TTC549 (cell line): ENCODE results near the gene MIER2.

Source experiments
- FAIRE-seq: peaks from 2 replicates; lab custom pipeline; 2012; peaks lifted over from hg19 to GRCh38; lab: Jason Lieb, UNC

The MIER2 gene

GRCh38 chr19:328025-328505, 16.5 kb downstream of the MIER2 start:
- FAIRE-seq = no peak

- FAIRE-seq = no peak
Measured at GRCh38 chr19:327291-328024, 17.1 kb downstream of the MIER2 start.

GRCh38 chr19:326871-327270, 17.7 kb downstream of the MIER2 start:
- FAIRE-seq = no peak

GRCh38 chr19:325937-326565, 18.5 kb downstream of the MIER2 start:
- no peak for FAIRE-seq

GRCh38 chr19:325173-325936, 19.2 kb downstream of the MIER2 start:
- FAIRE-seq = no peak

GRCh38 chr19:324716-325115, 19.9 kb downstream of the MIER2 start:
- FAIRE-seq = no peak

GRCh38 chr19:322616-323015, 22.0 kb downstream of the MIER2 start:
- FAIRE-seq = no peak

GRCh38 chr19:318509-318774, 26.2 kb downstream of the MIER2 start:
- no peak for FAIRE-seq

GRCh38 chr19:317710-318508, 26.7 kb downstream of the MIER2 start:
- no peak for FAIRE-seq

- FAIRE-seq = no peak
Measured at GRCh38 chr19:315811-316210, 28.8 kb downstream of the MIER2 start.

GRCh38 chr19:313988-314815, 30.4 kb downstream of the MIER2 start:
- no peak for FAIRE-seq

GRCh38 chr19:313169-313987, 31.2 kb downstream of the MIER2 start:
- FAIRE-seq = no peak

GRCh38 chr19:311813-312261, 32.8 kb downstream of the MIER2 start:
- FAIRE-seq = no peak

- no peak for FAIRE-seq
Measured at GRCh38 chr19:310781-311496, 33.7 kb downstream of the MIER2 start.

GRCh38 chr19:310141-310651, 34.4 kb downstream of the MIER2 start:
- no peak for FAIRE-seq

GRCh38 chr19:309206-309565, 35.4 kb downstream of the MIER2 start:
- no peak for FAIRE-seq

GRCh38 chr19:308471-309205, 36.0 kb downstream of the MIER2 start:
- no peak for FAIRE-seq

GRCh38 chr19:307793-308420, 36.7 kb downstream of the MIER2 start:
- no peak for FAIRE-seq

- FAIRE-seq = no peak
Measured at GRCh38 chr19:307111-307531, 37.5 kb downstream of the MIER2 start.
